SK-N-MC (cell line): ENCODE measurements around the gene ZBTB21.

Source experiments
- EZH2 ChIP-seq: fragments of 200-600 bp; sonication (generic); IDR thresholded peaks from one replicate; pipeline ENCODE4 v1.6.1; 2017; ENCODE audit warnings: antibody characterized with exemption
- POLR2AphosphoS5 ChIP-seq: IDR thresholded peaks from 2 replicates; pipeline ENCODE4 v1.6.1; 2012; ENCODE audit warnings: mild to moderate bottlenecking, low read depth, low read length, borderline replicate concordance

GRCh38 chr21:41997657-41998056 lies 12.5 kb downstream of the ZBTB21 start:
- TF ChIP-seq EZH2, result no peak
- no peak for TF ChIP-seq POLR2AphosphoS5
